Liver (tissue), 9 donors: ENCODE results near the gene ADNP2. TPM values are rescaled to one million over a fixed set of nuclear protein-coding genes. Genes with fewer than 3 reads are reported as not detected.

Source experiments
- DNase-seq: peaks from one replicate; pipeline ENCODE4 v3.0.0-alpha.2; 2017; ENCODE audit warnings: low spot score
- H3K27ac ChIP-seq, 2 donors: one replicate each; pipeline ENCODE4 v1.7.0; 2013; ENCODE audit warnings: inconsistent platforms in 2 of 2, low read length in 2 of 2, control low read depth in 1 of 2, low read depth in 1 of 2, mild to moderate bottlenecking in 1 of 2
- H3K27me3 ChIP-seq, 4 donors: one replicate each; pipeline versions ENCODE4 v1.6.1 to v1.7.0; 2013; ENCODE audit warnings: low read length in 3 of 4, inconsistent platforms in 1 of 4, mild to moderate bottlenecking in 1 of 4, moderate library complexity in 1 of 4; ENCODE audit not compliant: control insufficient read depth in 4 of 4, insufficient read depth in 4 of 4
- H3K36me3 ChIP-seq, 4 donors: one replicate each; pipeline versions ENCODE4 v1.6.1 to v1.7.0; 2013; ENCODE audit warnings: low read length in 3 of 4, mild to moderate bottlenecking in 3 of 4, low read depth in 1 of 4, moderate library complexity in 1 of 4; ENCODE audit not compliant: control insufficient read depth in 4 of 4, insufficient read depth in 3 of 4
- H3K4me1 ChIP-seq, 4 donors: one replicate each; pipeline versions ENCODE4 v1.6.1 to v1.7.0; 2013; ENCODE audit warnings: low read length in 3 of 4, mild to moderate bottlenecking in 3 of 4, moderate library complexity in 1 of 4; ENCODE audit not compliant: control insufficient read depth in 4 of 4, insufficient read depth in 4 of 4
- H3K4me3 ChIP-seq, 3 donors: one replicate each; pipeline versions ENCODE4 v1.6.1 to v1.7.0; 2013; ENCODE audit warnings: low read length in 3 of 3, control low read depth in 1 of 3, low read depth in 1 of 3, mild to moderate bottlenecking in 1 of 3
- H3K9ac ChIP-seq, 2 donors: one replicate each; pipeline ENCODE4 v1.7.0; 2013; ENCODE audit warnings: low read length in 2 of 2, mild to moderate bottlenecking in 2 of 2, moderate library complexity in 2 of 2, control low read depth in 1 of 2, low read depth in 1 of 2
- H3K9me3 ChIP-seq, 4 donors: one replicate each; pipeline versions ENCODE4 v1.6.1 to v1.7.0; 2013; ENCODE audit warnings: low read length in 3 of 4; ENCODE audit not compliant: control insufficient read depth in 4 of 4
- ATF3 ChIP-seq: IDR thresholded peaks from 2 replicates; pipeline ENCODE4 v1.6.1; 2016; ENCODE audit warnings: antibody characterized with exemption
- EGR1 ChIP-seq, 2 donors: IDR thresholded peaks; 2 replicates each; pipeline ENCODE4 v1.6.1; 2016 to 2018; ENCODE audit warnings: antibody characterized with exemption in 2 of 2, low read depth in 2 of 2
- FOXA1 ChIP-seq: IDR thresholded peaks from 2 replicates; pipeline ENCODE4 v1.6.1; 2016; ENCODE audit warnings: antibody characterized with exemption
- FOXA2 ChIP-seq: IDR thresholded peaks from 2 replicates; pipeline ENCODE4 v1.6.1; 2016; ENCODE audit warnings: antibody characterized with exemption
- GABPA ChIP-seq, 2 donors: IDR thresholded peaks in 1 of 2; conservative IDR thresholded peaks in 1 of 2; 2 replicates each; pipeline ENCODE4 v1.6.1; 2016; ENCODE audit warnings: antibody characterized with exemption in 2 of 2, mild to moderate bottlenecking in 1 of 2, moderate library complexity in 1 of 2
- HNF4A ChIP-seq, 2 donors: conservative IDR thresholded peaks; 2 replicates each; pipeline ENCODE4 v1.6.1; 2016; ENCODE audit warnings: antibody characterized with exemption in 2 of 2, mild to moderate bottlenecking in 2 of 2
- JUND ChIP-seq, 2 donors: IDR thresholded peaks; 2 replicates each; pipeline ENCODE4 v1.6.1; 2016; ENCODE audit warnings: antibody characterized with exemption in 2 of 2
- MAX ChIP-seq: IDR thresholded peaks from 2 replicates; pipeline ENCODE4 v1.6.1; 2016; ENCODE audit warnings: antibody characterized with exemption
- NR2F2 ChIP-seq: IDR thresholded peaks from 2 replicates; pipeline ENCODE4 v1.6.1; 2016; ENCODE audit warnings: antibody characterized with exemption
- RAD21 ChIP-seq, 2 donors: IDR thresholded peaks; 2 replicates each; pipeline ENCODE4 v1.6.1; 2016; ENCODE audit warnings: antibody characterized with exemption in 2 of 2, mild to moderate bottlenecking in 2 of 2
- RXRA ChIP-seq, 2 donors: IDR thresholded peaks; 2 replicates each; pipeline ENCODE4 v1.6.1; 2017 to 2018; ENCODE audit warnings: antibody characterized with exemption in 2 of 2, mild to moderate bottlenecking in 1 of 2
- SP1 ChIP-seq: IDR thresholded peaks from 2 replicates; pipeline ENCODE4 v1.6.1; 2018; ENCODE audit warnings: antibody characterized with exemption, mild to moderate bottlenecking
- TAF1 ChIP-seq: conservative IDR thresholded peaks from 2 replicates; pipeline ENCODE4 v1.6.1; 2016; ENCODE audit warnings: antibody characterized with exemption, mild to moderate bottlenecking
- WGBS: extraction: QIAGEN DNeasy Blood & Tissue Kit; methylation state at CpG from one replicate; pipeline ENCODE4 v1.1.7; 2013; 5-methylcytosine and 5-hydroxymethylcytosine counted together
- polyA plus RNA-seq, 2 donors: library from polyadenylated mRNA; stranded (reverse) in 1 of 2; unstranded in 1 of 2; fragments of 200-250 nt in 1 of 2; fragments of >200 nt in 1 of 2; fragmentation: Nextera tagmentation in 1 of 2; extraction: Ambion mirVana in 1 of 2; gene quantifications; one replicate each; pipeline versions ENCODE4 v1.2.1 to v1.2.3, GENCODE V29; 2013 to 2015
- total RNA-seq, 2 donors: library from RNA; depleted of rRNA; stranded (reverse); fragments of >200 nt; gene quantifications; one replicate each; pipeline ENCODE4 v1.2.3, GENCODE V29; 2014
- TF ChIP-seq, protein P1 (sequence below): IDR thresholded peaks from 2 replicates; pipeline ENCODE4 v1.6.1; 2016; ENCODE audit warnings: antibody characterized with exemption
- TF ChIP-seq, protein P2 (sequence below): IDR thresholded peaks from 2 replicates; pipeline ENCODE4 v1.6.1; 2016; ENCODE audit warnings: antibody characterized with exemption, mild to moderate bottlenecking
- TF ChIP-seq, protein P3 (sequence below): fragments of 150-350 bp; IDR thresholded peaks from 2 replicates; pipeline ENCODE4 v1.5.1; 2017; ENCODE audit warnings: improper control_type of control experiment, low read depth, low read length; ENCODE audit not compliant: missing input control
- donor health status: healthy.
- donor health status: healthy.
- donor health status: healthy.
- donor health status: healthy.
- donor health status: healthy.

The ADNP2 gene
- total and polyA plus RNA-seq, 4 donors = 2.7 to 9.9 (median 6.4) TPM

GRCh38 chr18:80086281-80086680 is 22.8 kb upstream of the ADNP2 start:
- no peak overlapping the region for H3K9ac ChIP-seq
- H3K27me3 ChIP-seq = no peaks in the 10 kb centered on the region
- DNase-seq = no peak
- H3K9me3 ChIP-seq = peaks cover 0 to 26% (median 10%) of the 10 kb centered on the region in 4 donors
- WGBS = 62% methylated on average over 4 of the region's 4 CpGs
- no peaks in the 10 kb centered on the region for H3K4me1 ChIP-seq
- H3K36me3 ChIP-seq = no peaks in the 10 kb centered on the region
- H3K27ac ChIP-seq = no peak overlapping the region
- H3K4me3 ChIP-seq = no peak overlapping the region
- no peak for TF ChIP-seq TAF1
- no peak for TF ChIP-seq FOXA2
- no peak for TF ChIP-seq EGR1 (IDR thresholded peaks at IDR 0.05; ENCODE audit: low read depth in 2 of 2)
- no peak for TF ChIP-seq RAD21 (IDR thresholded peaks at IDR 0.05)

GRCh38 chr18:80088036-80088435 is 21.0 kb upstream of the ADNP2 start:
- Histone ChIP-seq H3K27ac (no peak overlapping the region), H3K4me3 (no peak overlapping the region), H3K9ac (no peak overlapping the region), H3K4me1 (no peaks in the 10 kb centered on the region), H3K36me3 (no peaks in the 10 kb centered on the region), H3K27me3 (no peaks in the 10 kb centered on the region), H3K9me3 (peaks cover 0 to 26% (median 10%) of the 10 kb centered on the region in 4 donors)
- TF ChIP-seq JUND (IDR thresholded peaks at IDR 0.05) = no peak
- no peak for TF ChIP-seq FOXA2
- TF ChIP-seq TAF1 = no peak
- TF ChIP-seq GABPA (IDR thresholded peaks at IDR 0.05 in 1 of 2, conservative IDR thresholded peaks at IDR 0.05 in 1 of 2) = no peak
- TF ChIP-seq RXRA (IDR thresholded peaks at IDR 0.05) = no peak
- TF ChIP-seq FOXA1 = no peak
- no peak for TF ChIP-seq RAD21 (IDR thresholded peaks at IDR 0.05)
- TF ChIP-seq, protein P1, sequence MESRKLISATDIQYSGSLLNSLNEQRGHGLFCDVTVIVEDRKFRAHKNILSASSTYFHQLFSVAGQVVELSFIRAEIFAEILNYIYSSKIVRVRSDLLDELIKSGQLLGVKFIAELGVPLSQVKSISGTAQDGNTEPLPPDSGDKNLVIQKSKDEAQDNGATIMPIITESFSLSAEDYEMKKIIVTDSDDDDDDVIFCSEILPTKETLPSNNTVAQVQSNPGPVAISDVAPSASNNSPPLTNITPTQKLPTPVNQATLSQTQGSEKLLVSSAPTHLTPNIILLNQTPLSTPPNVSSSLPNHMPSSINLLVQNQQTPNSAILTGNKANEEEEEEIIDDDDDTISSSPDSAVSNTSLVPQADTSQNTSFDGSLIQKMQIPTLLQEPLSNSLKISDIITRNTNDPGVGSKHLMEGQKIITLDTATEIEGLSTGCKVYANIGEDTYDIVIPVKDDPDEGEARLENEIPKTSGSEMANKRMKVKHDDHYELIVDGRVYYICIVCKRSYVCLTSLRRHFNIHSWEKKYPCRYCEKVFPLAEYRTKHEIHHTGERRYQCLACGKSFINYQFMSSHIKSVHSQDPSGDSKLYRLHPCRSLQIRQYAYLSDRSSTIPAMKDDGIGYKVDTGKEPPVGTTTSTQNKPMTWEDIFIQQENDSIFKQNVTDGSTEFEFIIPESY = no peak
- no peak for TF ChIP-seq MAX
- TF ChIP-seq EGR1 (IDR thresholded peaks at IDR 0.05; ENCODE audit: low read depth in 2 of 2) = no peak
- TF ChIP-seq, protein P2, sequence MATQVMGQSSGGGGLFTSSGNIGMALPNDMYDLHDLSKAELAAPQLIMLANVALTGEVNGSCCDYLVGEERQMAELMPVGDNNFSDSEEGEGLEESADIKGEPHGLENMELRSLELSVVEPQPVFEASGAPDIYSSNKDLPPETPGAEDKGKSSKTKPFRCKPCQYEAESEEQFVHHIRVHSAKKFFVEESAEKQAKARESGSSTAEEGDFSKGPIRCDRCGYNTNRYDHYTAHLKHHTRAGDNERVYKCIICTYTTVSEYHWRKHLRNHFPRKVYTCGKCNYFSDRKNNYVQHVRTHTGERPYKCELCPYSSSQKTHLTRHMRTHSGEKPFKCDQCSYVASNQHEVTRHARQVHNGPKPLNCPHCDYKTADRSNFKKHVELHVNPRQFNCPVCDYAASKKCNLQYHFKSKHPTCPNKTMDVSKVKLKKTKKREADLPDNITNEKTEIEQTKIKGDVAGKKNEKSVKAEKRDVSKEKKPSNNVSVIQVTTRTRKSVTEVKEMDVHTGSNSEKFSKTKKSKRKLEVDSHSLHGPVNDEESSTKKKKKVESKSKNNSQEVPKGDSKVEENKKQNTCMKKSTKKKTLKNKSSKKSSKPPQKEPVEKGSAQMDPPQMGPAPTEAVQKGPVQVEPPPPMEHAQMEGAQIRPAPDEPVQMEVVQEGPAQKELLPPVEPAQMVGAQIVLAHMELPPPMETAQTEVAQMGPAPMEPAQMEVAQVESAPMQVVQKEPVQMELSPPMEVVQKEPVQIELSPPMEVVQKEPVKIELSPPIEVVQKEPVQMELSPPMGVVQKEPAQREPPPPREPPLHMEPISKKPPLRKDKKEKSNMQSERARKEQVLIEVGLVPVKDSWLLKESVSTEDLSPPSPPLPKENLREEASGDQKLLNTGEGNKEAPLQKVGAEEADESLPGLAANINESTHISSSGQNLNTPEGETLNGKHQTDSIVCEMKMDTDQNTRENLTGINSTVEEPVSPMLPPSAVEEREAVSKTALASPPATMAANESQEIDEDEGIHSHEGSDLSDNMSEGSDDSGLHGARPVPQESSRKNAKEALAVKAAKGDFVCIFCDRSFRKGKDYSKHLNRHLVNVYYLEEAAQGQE = no peak
- TF ChIP-seq, protein P3, sequence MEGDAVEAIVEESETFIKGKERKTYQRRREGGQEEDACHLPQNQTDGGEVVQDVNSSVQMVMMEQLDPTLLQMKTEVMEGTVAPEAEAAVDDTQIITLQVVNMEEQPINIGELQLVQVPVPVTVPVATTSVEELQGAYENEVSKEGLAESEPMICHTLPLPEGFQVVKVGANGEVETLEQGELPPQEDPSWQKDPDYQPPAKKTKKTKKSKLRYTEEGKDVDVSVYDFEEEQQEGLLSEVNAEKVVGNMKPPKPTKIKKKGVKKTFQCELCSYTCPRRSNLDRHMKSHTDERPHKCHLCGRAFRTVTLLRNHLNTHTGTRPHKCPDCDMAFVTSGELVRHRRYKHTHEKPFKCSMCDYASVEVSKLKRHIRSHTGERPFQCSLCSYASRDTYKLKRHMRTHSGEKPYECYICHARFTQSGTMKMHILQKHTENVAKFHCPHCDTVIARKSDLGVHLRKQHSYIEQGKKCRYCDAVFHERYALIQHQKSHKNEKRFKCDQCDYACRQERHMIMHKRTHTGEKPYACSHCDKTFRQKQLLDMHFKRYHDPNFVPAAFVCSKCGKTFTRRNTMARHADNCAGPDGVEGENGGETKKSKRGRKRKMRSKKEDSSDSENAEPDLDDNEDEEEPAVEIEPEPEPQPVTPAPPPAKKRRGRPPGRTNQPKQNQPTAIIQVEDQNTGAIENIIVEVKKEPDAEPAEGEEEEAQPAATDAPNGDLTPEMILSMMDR = no peak
- no peak for TF ChIP-seq HNF4A (conservative IDR thresholded peaks at IDR 0.05)
- TF ChIP-seq ATF3 = no peak
- no peak for TF ChIP-seq NR2F2
- TF ChIP-seq SP1 = no peak
- no peak for DNase-seq
- 78% methylated on average over 2 of the region's 2 CpGs for WGBS
